Parathyroid adenoma (tissue), 2 donors: ENCODE data around the gene WDR46.

Experiments used
- H2AFZ ChIP-seq: fragments of 300-600 bp; sonication (generic); one replicate; pipeline ENCODE4 v1.7.0; 2017; ENCODE audit warnings: antibody characterized with exemption, mild to moderate bottlenecking
- H3K27ac ChIP-seq: fragments of 300-600 bp; sonication (generic); one replicate; pipeline ENCODE4 v1.7.0; 2017
- H3K27me3 ChIP-seq: fragments of 300-600 bp; sonication (generic); one replicate; pipeline ENCODE4 v1.7.0; 2017; ENCODE audit warnings: low read length; ENCODE audit not compliant: control insufficient read depth, insufficient read depth
- H3K36me3 ChIP-seq: fragments of 300-600 bp; sonication (generic); one replicate; pipeline ENCODE4 v1.7.0; 2017; ENCODE audit warnings: low read length; ENCODE audit not compliant: control insufficient read depth, insufficient read depth
- H3K4me1 ChIP-seq: fragments of 300-600 bp; sonication (generic); one replicate; pipeline ENCODE4 v1.7.0; 2017; ENCODE audit warnings: control low read depth
- H3K4me2 ChIP-seq: fragments of 300-600 bp; sonication (generic); one replicate; pipeline ENCODE4 v1.7.0; 2017; ENCODE audit warnings: low read length
- H3K4me3 ChIP-seq: fragments of 300-600 bp; sonication (generic); one replicate; pipeline ENCODE4 v1.7.0; 2017; ENCODE audit warnings: low read depth, low read length
- H3K79me2 ChIP-seq: fragments of 300-600 bp; sonication (generic); one replicate; pipeline ENCODE4 v1.7.0; 2017; ENCODE audit warnings: control low read depth
- H3K9ac ChIP-seq: fragments of 300-600 bp; sonication (generic); one replicate; pipeline ENCODE4 v1.7.0; 2017; ENCODE audit warnings: mild to moderate bottlenecking
- H3K9me3 ChIP-seq: fragments of 300-600 bp; sonication (generic); one replicate; pipeline ENCODE4 v1.7.0; 2017; ENCODE audit warnings: low read length; ENCODE audit not compliant: control insufficient read depth
- CTCF ChIP-seq: fragments of 300-600 bp; sonication (generic); IDR thresholded peaks from one replicate; pipeline ENCODE4 v1.7.0; 2017; ENCODE audit warnings: antibody characterized with exemption, mild to moderate bottlenecking
- donor health status: primary hyperparathyroidism.

Gene WDR46

GRCh38 chr6:33279971-33280511 is 9.0 kb downstream of the WDR46 start:
- Histone ChIP-seq H3K9ac (no peak overlapping the region), H3K36me3 (no peaks in the 10 kb centered on the region), H3K27ac (peak overlapping the region; percentile 11)

GRCh38 chr6:33279257-33279695 is 9.8 kb downstream of the WDR46 start:
- Histone ChIP-seq H3K36me3 (no peaks in the 10 kb centered on the region), H3K27me3 (no peaks in the 10 kb centered on the region), H3K4me2 (no peak overlapping the region), H2AFZ (no peak overlapping the region), H3K4me3 (no peak overlapping the region), H3K27ac (no peak overlapping the region), H3K9ac (no peak overlapping the region), H3K9me3 (no peaks in the 10 kb centered on the region), H3K4me1 (peaks cover 5% of the 10 kb centered on the region), H3K79me2 (no peaks in the 10 kb centered on the region)
- TF ChIP-seq CTCF, result no peak

More at GRCh38 chr6:33279971-33280511, 9.0 kb downstream of the WDR46 start:
- Histone ChIP-seq H3K9me3 (no peaks in the 10 kb centered on the region), H3K27me3 (no peaks in the 10 kb centered on the region), H3K4me3 (no peak overlapping the region), H2AFZ (no peak overlapping the region), H3K4me1 (peaks cover 4% of the 10 kb centered on the region), H3K4me2 (no peak overlapping the region), H3K79me2 (no peaks in the 10 kb centered on the region)
- TF ChIP-seq CTCF, result peak; percentile 67

GRCh38 chr6:33278810-33279209 is 10.2 kb downstream of the WDR46 start:
- no peak for TF ChIP-seq CTCF
- Histone ChIP-seq H2AFZ (no peak overlapping the region), H3K9me3 (no peaks in the 10 kb centered on the region), H3K4me2 (no peak overlapping the region), H3K36me3 (no peaks in the 10 kb centered on the region), H3K9ac (no peak overlapping the region), H3K4me1 (peaks cover 6% of the 10 kb centered on the region), H3K27ac (no peak overlapping the region), H3K27me3 (no peaks in the 10 kb centered on the region), H3K79me2 (no peaks in the 10 kb centered on the region), H3K4me3 (no peak overlapping the region)

GRCh38 chr6:33278392-33278741 is 10.7 kb downstream of the WDR46 start:
- H2AFZ ChIP-seq, result no peak overlapping the region
- no peak overlapping the region for H3K4me2 ChIP-seq
- no peaks in the 10 kb centered on the region for H3K9me3 ChIP-seq
- no peak overlapping the region for H3K4me3 ChIP-seq
- H3K36me3 ChIP-seq, result no peaks in the 10 kb centered on the region
- no peaks in the 10 kb centered on the region for H3K27me3 ChIP-seq
- peaks cover 6% of the 10 kb centered on the region for H3K4me1 ChIP-seq
- no peaks in the 10 kb centered on the region for H3K79me2 ChIP-seq
- H3K27ac ChIP-seq, result no peak overlapping the region
- H3K9ac ChIP-seq, result no peak overlapping the region
- no peak for TF ChIP-seq CTCF

- H2AFZ ChIP-seq, result peak overlapping the region; percentile 72
- TF ChIP-seq CTCF, result no peak
- H3K36me3 ChIP-seq, result no peaks in the 10 kb centered on the region
- H3K4me3 ChIP-seq, result peak overlapping the region; percentile 63
- H3K27me3 ChIP-seq, result no peaks in the 10 kb centered on the region
- H3K79me2 ChIP-seq, result no peaks in the 10 kb centered on the region
- no peaks in the 10 kb centered on the region for H3K9me3 ChIP-seq
- peaks cover 6% of the 10 kb centered on the region for H3K4me1 ChIP-seq
- H3K27ac ChIP-seq, result peak overlapping the region; percentile 50
- H3K4me2 ChIP-seq, result peak overlapping the region; percentile 78
- no peak overlapping the region for H3K9ac ChIP-seq
Measured at GRCh38 chr6:33277663-33278391, 11.2 kb downstream of the WDR46 start.
